ENCODE data around the gene PLXDC2.
"Not testable (repeated sequence)": the region's sequence is repeated elsewhere in the genome, so short reads cannot be mapped to it uniquely, and the experiment has no call there.

Gene PLXDC2

DNA sequence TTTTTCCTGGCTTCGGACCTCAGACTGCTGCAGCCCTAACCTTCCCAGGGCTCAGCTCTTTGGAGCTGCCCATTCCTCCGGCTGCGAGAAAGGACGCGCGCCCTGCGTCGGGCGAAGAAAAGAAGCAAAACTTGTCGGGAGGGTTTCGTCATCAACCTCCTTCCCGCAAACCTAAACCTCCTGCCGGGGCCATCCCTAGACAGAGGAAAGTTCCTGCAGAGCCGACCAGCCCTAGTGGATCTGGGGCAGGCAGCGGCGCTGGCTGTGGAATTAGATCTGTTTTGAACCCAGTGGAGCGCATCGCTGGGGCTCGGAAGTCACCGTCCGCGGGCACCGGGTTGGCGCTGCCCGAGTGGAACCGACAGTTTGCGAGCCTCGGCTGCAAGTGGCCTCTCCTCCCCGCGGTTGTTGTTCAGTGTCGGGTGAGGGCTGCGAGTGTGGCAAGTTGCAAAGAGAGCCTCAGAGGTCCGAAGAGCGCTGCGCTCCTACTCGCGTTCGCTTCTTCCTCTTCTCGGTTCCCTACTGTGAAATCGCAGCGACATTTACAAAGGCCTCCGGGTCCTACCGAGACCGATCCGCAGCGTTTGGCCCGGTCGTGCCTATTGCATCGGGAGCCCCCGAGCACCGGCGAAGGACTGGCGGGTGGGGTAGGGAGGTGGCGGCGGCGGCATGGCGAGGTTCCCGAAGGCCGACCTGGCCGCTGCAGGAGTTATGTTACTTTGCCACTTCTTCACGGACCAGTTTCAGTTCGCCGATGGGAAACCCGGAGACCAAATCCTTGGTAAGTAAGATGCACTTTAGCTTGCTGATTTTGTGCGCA, at the start of gene PLXDC2:
Gene PLXDC2 (plus strand): TSS at position 22 of the 820 bp plus-strand sequence.
- peak within 1 kb of the TSS; percentile 75 to 83 for H3K9ac ChIP-seq (ENCODE audit: low read length in 2 of 2)
- H3K4me3 ChIP-seq (ENCODE audit: low read length in 2 of 2), result peak within 1 kb of the TSS; percentile 92 to 94
- no peaks in the 10 kb centered on the region for H3K27me3 ChIP-seq (ENCODE audit: control insufficient read depth in 1 of 2, insufficient read depth in 2 of 2, low read length in 2 of 2)
- H3K27ac ChIP-seq (ENCODE audit: low read length), result peak within 1 kb of the TSS; percentile 66
- H3K9me3 ChIP-seq (ENCODE audit: control insufficient read depth in 2 of 2, low read length in 2 of 2), result no peaks in the 10 kb centered on the region
- H3K4me1 ChIP-seq (ENCODE audit: control insufficient read depth, insufficient read depth, low read length), result peaks cover 3% of the 10 kb centered on the region
- H3K36me3 ChIP-seq (ENCODE audit: control insufficient read depth in 2 of 2, insufficient read depth in 2 of 2, low read length in 2 of 2), result no peaks in the 10 kb centered on the region

DNA sequence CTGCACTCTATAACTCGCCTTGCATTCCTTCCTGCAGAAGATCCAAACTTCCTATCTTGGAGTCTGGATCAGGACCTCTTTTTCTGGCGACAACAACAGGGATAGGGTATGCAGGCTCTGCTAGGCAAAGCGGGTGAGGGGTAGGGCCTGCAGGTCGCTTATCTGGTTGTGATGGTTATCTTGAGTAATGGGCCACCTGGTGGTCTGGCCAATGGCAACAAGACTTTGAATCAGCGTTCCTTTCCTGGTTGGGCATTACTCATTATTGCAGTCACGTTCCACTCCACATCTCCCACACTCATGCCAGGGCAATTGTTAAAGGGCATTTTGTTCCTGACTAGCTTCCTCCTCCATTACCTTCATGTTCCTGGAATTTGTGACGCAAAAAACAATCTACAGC, 48.4 kb upstream of the PLXDC2 start:
- H3K36me3 ChIP-seq (ENCODE audit: control insufficient read depth in 2 of 2, insufficient read depth in 2 of 2, low read length in 2 of 2), result no peaks in the 10 kb centered on the region
- no peak overlapping the region for H3K9ac ChIP-seq (ENCODE audit: low read length in 2 of 2)
- no peak overlapping the region for H3K4me3 ChIP-seq (ENCODE audit: low read length in 2 of 2)
- H3K27me3 ChIP-seq (ENCODE audit: control insufficient read depth in 1 of 2, insufficient read depth in 2 of 2, low read length in 2 of 2), result no peaks in the 10 kb centered on the region
- H3K27ac ChIP-seq (ENCODE audit: low read length), result no peak overlapping the region
- H3K9me3 ChIP-seq (ENCODE audit: control insufficient read depth in 2 of 2, low read length in 2 of 2), result no peaks in the 10 kb centered on the region
- H3K4me1 ChIP-seq (ENCODE audit: control insufficient read depth, insufficient read depth, low read length), result no peaks in the 10 kb centered on the region

DNA sequence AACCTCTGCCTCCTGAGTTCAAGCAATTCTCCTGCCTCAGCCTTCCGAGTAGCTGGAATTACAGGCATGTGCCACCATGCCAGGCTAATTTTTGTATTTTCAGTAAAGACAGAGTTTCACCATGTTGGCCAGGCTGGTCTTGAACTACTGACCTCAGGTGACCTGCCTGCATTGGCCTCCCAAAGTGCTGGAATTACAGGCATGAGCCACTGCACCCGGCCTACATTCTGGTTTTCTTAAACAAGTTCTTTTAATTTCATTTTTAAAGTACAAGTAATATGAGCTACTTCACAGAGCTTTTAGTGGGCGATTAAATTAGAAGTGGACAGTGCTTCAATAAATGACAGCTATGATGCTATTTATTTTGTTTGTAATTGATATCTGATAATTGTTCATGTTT, 46.4 kb upstream of the PLXDC2 start:
- not testable (repeated sequence) for H3K9ac ChIP-seq (ENCODE audit: low read length in 2 of 2); H3K27me3 ChIP-seq (ENCODE audit: control insufficient read depth in 1 of 2, insufficient read depth in 2 of 2, low read length in 2 of 2); H3K4me3 ChIP-seq (ENCODE audit: low read length in 2 of 2); H3K4me1 ChIP-seq (ENCODE audit: control insufficient read depth, insufficient read depth, low read length); H3K36me3 ChIP-seq (ENCODE audit: control insufficient read depth in 2 of 2, insufficient read depth in 2 of 2, low read length in 2 of 2); H3K9me3 ChIP-seq (ENCODE audit: control insufficient read depth in 2 of 2, low read length in 2 of 2); H3K27ac ChIP-seq (ENCODE audit: low read length)

DNA sequence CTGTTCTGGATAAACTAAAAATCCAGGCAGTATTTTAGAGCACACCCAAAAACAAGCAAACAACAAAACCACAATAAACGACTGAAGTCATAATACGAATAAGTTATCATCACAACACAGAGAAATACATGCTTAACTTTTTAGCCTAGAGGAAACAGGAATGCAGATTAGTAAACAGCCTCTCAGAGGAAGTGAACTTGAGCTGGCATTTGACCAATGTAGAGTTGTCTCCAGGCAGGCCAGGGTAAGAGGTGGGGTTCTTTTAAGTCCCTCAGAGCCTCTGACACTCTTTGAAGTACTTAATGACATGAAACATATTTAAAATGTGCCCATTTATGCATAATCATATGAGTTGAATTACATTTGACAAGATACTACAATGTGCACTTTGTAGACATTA, 43.3 kb upstream of the PLXDC2 start:
- no peak overlapping the region for H3K9ac ChIP-seq (ENCODE audit: low read length in 2 of 2)
- no peaks in the 10 kb centered on the region for H3K9me3 ChIP-seq (ENCODE audit: control insufficient read depth in 2 of 2, low read length in 2 of 2)
- H3K27ac ChIP-seq (ENCODE audit: low read length), result no peak overlapping the region
- H3K36me3 ChIP-seq (ENCODE audit: control insufficient read depth in 2 of 2, insufficient read depth in 2 of 2, low read length in 2 of 2), result no peaks in the 10 kb centered on the region
- no peak overlapping the region for H3K4me3 ChIP-seq (ENCODE audit: low read length in 2 of 2)
- H3K4me1 ChIP-seq (ENCODE audit: control insufficient read depth, insufficient read depth, low read length), result no peaks in the 10 kb centered on the region
- no peaks in the 10 kb centered on the region for H3K27me3 ChIP-seq (ENCODE audit: control insufficient read depth in 1 of 2, insufficient read depth in 2 of 2, low read length in 2 of 2)

DNA sequence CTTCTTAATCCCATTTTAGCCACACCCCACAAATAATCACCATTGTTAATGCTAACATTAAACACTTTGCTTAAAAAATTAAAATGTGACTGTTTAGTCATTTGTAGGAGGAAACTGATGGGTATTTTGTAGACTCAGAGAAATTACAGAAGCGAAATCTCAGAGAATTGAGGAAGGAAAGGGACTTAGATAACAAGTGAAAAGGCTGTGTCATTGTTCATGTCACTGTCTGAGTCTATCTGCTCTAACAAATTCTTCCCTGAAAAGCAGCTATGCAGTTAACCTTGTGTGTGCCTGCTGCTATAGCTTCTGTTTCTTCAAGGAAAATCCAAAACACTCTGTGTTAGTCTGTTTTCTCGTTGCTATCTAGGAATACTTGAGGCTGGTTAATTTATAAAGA, 40.9 kb upstream of the PLXDC2 start:
- H3K4me3 ChIP-seq (ENCODE audit: low read length in 2 of 2), result no peak overlapping the region
- no peaks in the 10 kb centered on the region for H3K4me1 ChIP-seq (ENCODE audit: control insufficient read depth, insufficient read depth, low read length)
- no peaks in the 10 kb centered on the region for H3K36me3 ChIP-seq (ENCODE audit: control insufficient read depth in 2 of 2, insufficient read depth in 2 of 2, low read length in 2 of 2)
- H3K9me3 ChIP-seq (ENCODE audit: control insufficient read depth in 2 of 2, low read length in 2 of 2), result no peaks in the 10 kb centered on the region
- no peak overlapping the region for H3K27ac ChIP-seq (ENCODE audit: low read length)
- H3K27me3 ChIP-seq (ENCODE audit: control insufficient read depth in 1 of 2, insufficient read depth in 2 of 2, low read length in 2 of 2), result no peaks in the 10 kb centered on the region
- H3K9ac ChIP-seq (ENCODE audit: low read length in 2 of 2), result no peak overlapping the region

DNA sequence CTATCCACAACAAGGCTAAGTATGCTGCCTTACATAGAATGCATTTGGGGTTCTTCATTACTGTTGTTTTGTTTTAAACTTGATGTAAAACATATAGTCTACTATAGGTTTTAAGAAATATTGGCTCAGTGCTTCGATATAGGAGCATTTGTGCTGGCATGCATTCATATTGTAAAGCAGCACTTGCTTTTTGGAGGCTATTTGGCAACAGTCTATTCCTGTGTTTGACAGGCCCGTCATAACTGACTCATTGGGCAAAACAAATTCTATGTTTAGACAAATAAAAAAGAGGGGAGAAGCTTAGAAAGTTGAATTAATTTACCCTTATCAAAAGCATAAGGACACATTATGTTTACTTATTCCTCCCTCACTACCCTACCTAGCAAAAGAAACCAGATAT, 38.4 kb upstream of the PLXDC2 start:
- H3K9ac ChIP-seq (ENCODE audit: low read length in 2 of 2), result no peak overlapping the region
- H3K27me3 ChIP-seq (ENCODE audit: control insufficient read depth in 1 of 2, insufficient read depth in 2 of 2, low read length in 2 of 2), result no peaks in the 10 kb centered on the region
- no peaks in the 10 kb centered on the region for H3K9me3 ChIP-seq (ENCODE audit: control insufficient read depth in 2 of 2, low read length in 2 of 2)
- no peaks in the 10 kb centered on the region for H3K36me3 ChIP-seq (ENCODE audit: control insufficient read depth in 2 of 2, insufficient read depth in 2 of 2, low read length in 2 of 2)
- H3K4me3 ChIP-seq (ENCODE audit: low read length in 2 of 2), result no peak overlapping the region
- H3K4me1 ChIP-seq (ENCODE audit: control insufficient read depth, insufficient read depth, low read length), result no peaks in the 10 kb centered on the region
- H3K27ac ChIP-seq (ENCODE audit: low read length), result no peak overlapping the region

DNA sequence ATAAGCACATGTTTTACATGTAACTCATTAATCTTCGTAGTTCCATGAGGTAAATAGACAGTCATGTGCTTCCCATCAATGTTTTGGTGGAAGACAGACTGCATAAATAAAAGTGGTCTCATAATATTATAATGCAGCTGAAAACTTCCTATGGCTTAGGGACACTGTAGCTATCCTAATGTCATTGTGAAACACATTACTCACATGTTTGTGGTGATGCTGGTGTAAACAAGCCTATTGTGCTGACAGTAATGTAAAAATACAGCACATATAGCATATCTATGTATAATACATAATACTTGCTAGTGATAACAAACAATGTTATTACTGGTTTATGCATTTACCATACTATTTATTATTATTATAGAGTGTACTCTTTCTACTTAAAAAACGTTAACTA, 37.2 kb upstream of the PLXDC2 start:
- Histone ChIP-seq H3K4me3 (ENCODE audit: low read length in 2 of 2) (no peak overlapping the region), H3K27me3 (ENCODE audit: control insufficient read depth in 1 of 2, insufficient read depth in 2 of 2, low read length in 2 of 2) (no peaks in the 10 kb centered on the region), H3K4me1 (ENCODE audit: control insufficient read depth, insufficient read depth, low read length) (no peaks in the 10 kb centered on the region), H3K9ac (ENCODE audit: low read length in 2 of 2) (no peak overlapping the region), H3K9me3 (ENCODE audit: control insufficient read depth in 2 of 2, low read length in 2 of 2) (no peaks in the 10 kb centered on the region), H3K27ac (ENCODE audit: low read length) (no peak overlapping the region), H3K36me3 (ENCODE audit: control insufficient read depth in 2 of 2, insufficient read depth in 2 of 2, low read length in 2 of 2) (no peaks in the 10 kb centered on the region)

DNA sequence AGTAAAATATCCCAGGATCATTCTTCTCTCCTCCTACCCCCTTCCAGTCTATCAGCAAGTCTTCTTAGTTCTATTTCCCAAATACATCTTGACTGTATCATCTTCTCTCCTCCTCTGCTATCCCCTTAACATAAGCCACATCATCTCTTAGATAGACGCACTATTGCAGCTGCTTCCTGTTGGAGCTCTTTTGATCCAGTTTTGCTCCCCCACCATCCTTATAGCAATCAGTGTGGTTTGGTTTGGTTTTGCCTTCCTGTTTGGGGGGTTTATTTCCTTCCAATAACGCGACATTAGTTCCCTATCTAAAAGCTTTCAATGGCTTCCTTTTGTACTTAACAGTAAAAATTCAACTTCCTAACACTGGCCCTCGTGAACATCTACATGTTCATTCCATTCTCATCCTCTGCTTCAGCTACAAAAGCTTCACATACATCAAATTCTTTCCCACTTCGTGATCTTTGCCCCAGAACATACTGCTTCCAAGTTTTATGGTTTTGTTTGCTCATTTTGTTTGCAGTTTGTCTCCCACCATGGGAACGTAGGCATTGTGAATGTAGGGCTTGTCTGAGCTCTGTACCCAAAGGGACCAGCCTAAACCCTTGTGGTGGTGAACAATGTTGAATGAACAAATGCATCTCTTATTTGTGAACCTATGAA, 33.7 kb upstream of the PLXDC2 start:
- Histone ChIP-seq H3K9ac (ENCODE audit: low read length in 2 of 2) (no peak overlapping the region), H3K4me1 (ENCODE audit: control insufficient read depth, insufficient read depth, low read length) (no peaks in the 10 kb centered on the region), H3K27me3 (ENCODE audit: control insufficient read depth in 1 of 2, insufficient read depth in 2 of 2, low read length in 2 of 2) (no peaks in the 10 kb centered on the region), H3K27ac (ENCODE audit: low read length) (no peak overlapping the region), H3K9me3 (ENCODE audit: control insufficient read depth in 2 of 2, low read length in 2 of 2) (no peaks in the 10 kb centered on the region), H3K4me3 (ENCODE audit: low read length in 2 of 2) (no peak overlapping the region), H3K36me3 (ENCODE audit: control insufficient read depth in 2 of 2, insufficient read depth in 2 of 2, low read length in 2 of 2) (no peaks in the 10 kb centered on the region)

DNA sequence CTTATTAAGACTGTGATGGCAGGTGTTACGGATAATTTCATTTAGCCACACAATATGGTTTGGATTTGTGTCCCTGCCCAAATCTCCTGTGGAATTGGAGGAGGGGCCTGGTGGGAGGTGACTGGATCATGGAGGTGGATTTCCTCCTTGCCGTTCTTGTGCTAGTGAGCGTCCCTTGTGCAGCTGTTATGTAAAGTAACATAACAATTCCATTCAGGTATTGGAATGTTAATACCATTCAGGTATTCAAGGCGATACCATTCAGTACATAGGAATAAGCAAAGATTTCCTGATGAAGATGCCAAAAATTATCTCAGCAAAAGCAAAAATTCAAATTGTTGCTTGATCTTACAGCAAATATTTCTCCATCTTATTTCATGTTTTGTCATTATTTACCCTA, 32.5 kb upstream of the PLXDC2 start:
- no peaks in the 10 kb centered on the region for H3K4me1 ChIP-seq (ENCODE audit: control insufficient read depth, insufficient read depth, low read length)
- H3K9ac ChIP-seq (ENCODE audit: low read length in 2 of 2), result no peak overlapping the region
- H3K4me3 ChIP-seq (ENCODE audit: low read length in 2 of 2), result no peak overlapping the region
- no peak overlapping the region for H3K27ac ChIP-seq (ENCODE audit: low read length)
- H3K27me3 ChIP-seq (ENCODE audit: control insufficient read depth in 1 of 2, insufficient read depth in 2 of 2, low read length in 2 of 2), result no peaks in the 10 kb centered on the region
- no peaks in the 10 kb centered on the region for H3K36me3 ChIP-seq (ENCODE audit: control insufficient read depth in 2 of 2, insufficient read depth in 2 of 2, low read length in 2 of 2)
- H3K9me3 ChIP-seq (ENCODE audit: control insufficient read depth in 2 of 2, low read length in 2 of 2), result no peaks in the 10 kb centered on the region

DNA sequence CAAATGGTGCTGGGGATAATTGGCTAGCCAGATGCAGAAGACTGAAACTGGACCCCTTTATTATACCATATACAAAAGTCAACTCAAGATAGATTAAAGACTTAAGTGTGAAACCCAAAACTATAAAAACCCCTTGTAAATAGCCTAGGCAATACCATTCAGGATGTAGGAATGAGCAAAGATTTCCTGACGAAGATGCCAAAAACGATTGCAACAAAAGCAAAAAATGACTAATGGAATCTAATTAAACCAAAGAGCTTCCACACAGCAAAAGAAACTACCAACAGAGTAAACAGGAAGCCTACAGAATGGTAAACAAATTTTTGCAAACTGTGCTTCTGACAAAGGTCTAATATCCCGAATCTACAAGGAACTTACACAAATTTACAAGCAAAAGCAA, 30.9 kb upstream of the PLXDC2 start:
- Histone ChIP-seq H3K27ac (ENCODE audit: low read length) (no peak overlapping the region), H3K36me3 (ENCODE audit: control insufficient read depth in 2 of 2, insufficient read depth in 2 of 2, low read length in 2 of 2) (no peaks in the 10 kb centered on the region), H3K9ac (ENCODE audit: low read length in 2 of 2) (no peak overlapping the region), H3K4me1 (ENCODE audit: control insufficient read depth, insufficient read depth, low read length) (no peaks in the 10 kb centered on the region), H3K27me3 (ENCODE audit: control insufficient read depth in 1 of 2, insufficient read depth in 2 of 2, low read length in 2 of 2) (no peaks in the 10 kb centered on the region), H3K4me3 (ENCODE audit: low read length in 2 of 2) (no peak overlapping the region), H3K9me3 (ENCODE audit: control insufficient read depth in 2 of 2, low read length in 2 of 2) (no peaks in the 10 kb centered on the region)

DNA sequence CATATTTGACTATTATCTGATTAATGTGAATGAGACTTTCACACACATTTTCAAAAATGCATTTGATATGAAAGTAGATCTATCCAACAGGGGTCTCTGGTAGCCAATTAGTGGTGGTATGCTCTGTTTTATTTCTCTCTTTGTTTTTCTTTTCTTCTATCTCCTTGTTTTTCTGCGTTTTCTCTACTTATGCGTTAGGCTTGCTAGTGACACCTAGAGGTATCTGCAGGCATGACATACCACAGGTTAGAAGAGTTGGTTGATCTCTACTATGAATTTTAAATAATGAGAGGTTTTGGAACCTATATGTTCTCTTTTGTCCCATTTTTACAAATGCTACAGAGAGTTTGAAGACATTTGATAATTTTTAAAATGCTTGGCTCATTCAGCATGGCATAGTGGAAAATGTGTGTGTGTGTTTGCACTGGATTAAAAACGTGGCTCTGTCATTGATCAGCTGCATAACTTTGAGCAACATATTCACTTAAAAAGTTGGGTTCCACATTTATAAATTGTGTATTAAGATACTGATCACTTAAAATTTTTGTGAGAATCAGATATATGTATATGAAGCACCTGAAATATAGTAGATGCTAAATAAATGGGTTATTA, 28.1 kb upstream of the PLXDC2 start:
- no peaks in the 10 kb centered on the region for H3K9me3 ChIP-seq (ENCODE audit: control insufficient read depth in 2 of 2, low read length in 2 of 2)
- H3K36me3 ChIP-seq (ENCODE audit: control insufficient read depth in 2 of 2, insufficient read depth in 2 of 2, low read length in 2 of 2), result no peaks in the 10 kb centered on the region
- H3K4me1 ChIP-seq (ENCODE audit: control insufficient read depth, insufficient read depth, low read length), result no peaks in the 10 kb centered on the region
- no peak overlapping the region for H3K4me3 ChIP-seq (ENCODE audit: low read length in 2 of 2)
- no peak overlapping the region for H3K9ac ChIP-seq (ENCODE audit: low read length in 2 of 2)
- H3K27ac ChIP-seq (ENCODE audit: low read length), result no peak overlapping the region
- no peaks in the 10 kb centered on the region for H3K27me3 ChIP-seq (ENCODE audit: control insufficient read depth in 1 of 2, insufficient read depth in 2 of 2, low read length in 2 of 2)
